ENCODE results near the gene MICA. TPM values are rescaled to one million over a fixed set of nuclear protein-coding genes. Genes with fewer than 3 reads are reported as not detected.

Gene MICA
- total and polyA plus RNA-seq, 9 of the 15 experiments (the other 6 are each of a cell fraction or from before 2014, with no cell fraction given), result 11.8 to 24.6 (median 16.7) TPM

DNA sequence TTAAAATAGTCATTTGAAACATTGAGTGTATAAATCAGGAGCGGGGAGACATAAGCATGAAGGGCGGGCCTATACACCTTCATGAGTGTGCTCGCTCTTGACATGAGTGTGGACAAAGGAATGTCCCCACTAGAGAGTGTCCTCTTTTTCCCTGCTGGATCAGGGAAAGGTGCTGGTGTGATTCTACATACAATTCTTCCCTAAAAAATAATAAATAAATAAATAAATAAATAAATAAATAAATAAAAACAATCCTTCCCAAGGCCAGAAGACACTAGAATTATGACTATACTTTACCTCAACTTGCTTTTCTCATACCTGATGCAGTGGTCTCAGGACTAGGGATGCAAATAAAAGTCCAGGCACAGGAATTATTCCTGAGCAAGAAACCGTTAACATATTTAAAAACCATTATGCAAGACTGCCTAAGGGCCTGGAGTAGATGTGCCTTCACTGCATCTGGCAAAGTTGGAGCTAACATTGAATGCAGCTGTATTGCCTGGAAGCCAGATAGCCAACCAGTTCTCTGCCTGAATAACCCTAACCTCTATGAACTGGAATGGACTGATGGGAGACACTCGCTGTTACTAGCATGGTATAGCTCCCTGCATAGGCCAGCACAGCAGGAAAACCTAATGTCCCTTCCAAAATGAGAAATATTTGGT lies 57.1 kb downstream of the MICA start:
- H3K79me2 ChIP-seq (ENCODE audit: control insufficient read depth, insufficient read depth, low read length), result no peaks in the 10 kb centered on the region
- H3K9me3 ChIP-seq (replicated peaks; ENCODE audit: control insufficient read depth, insufficient read depth, low read depth, low read length), result no peaks in the 10 kb centered on the region
- peaks cover 35 to 36% of the 10 kb centered on the region in 2 experiments; a peak in 4 of 5 replicates for H3K27me3 ChIP-seq (ENCODE audit: control insufficient read depth in 2 of 2, insufficient read depth in 2 of 2, low read length in 2 of 2)
- no peak overlapping the region for H2AFZ ChIP-seq (ENCODE audit: low read depth, low read length)
- intact Hi-C loops (cut with micrococcal nuclease), result no loop called here
- TF ChIP-seq MCM5 (IDR thresholded peaks at IDR 0.05; ENCODE audit: low read depth) (no peak), ZNF699 (CRISPR knock-in tag; IDR thresholded peaks at IDR 0.05; ENCODE audit: insufficient replicate concordance) (no peak), ZC3H11A (IDR thresholded peaks at IDR 0.05; ENCODE audit: low read depth, low read length) (peak; percentile 81; the same call in 1 of the 2 replicates)
- TF ChIP-seq, protein P1, sequence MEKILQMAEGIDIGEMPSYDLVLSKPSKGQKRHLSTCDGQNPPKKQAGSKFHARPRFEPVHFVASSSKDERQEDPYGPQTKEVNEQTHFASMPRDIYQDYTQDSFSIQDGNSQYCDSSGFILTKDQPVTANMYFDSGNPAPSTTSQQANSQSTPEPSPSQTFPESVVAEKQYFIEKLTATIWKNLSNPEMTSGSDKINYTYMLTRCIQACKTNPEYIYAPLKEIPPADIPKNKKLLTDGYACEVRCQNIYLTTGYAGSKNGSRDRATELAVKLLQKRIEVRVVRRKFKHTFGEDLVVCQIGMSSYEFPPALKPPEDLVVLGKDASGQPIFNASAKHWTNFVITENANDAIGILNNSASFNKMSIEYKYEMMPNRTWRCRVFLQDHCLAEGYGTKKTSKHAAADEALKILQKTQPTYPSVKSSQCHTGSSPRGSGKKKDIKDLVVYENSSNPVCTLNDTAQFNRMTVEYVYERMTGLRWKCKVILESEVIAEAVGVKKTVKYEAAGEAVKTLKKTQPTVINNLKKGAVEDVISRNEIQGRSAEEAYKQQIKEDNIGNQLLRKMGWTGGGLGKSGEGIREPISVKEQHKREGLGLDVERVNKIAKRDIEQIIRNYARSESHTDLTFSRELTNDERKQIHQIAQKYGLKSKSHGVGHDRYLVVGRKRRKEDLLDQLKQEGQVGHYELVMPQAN (IDR thresholded peaks at IDR 0.05; ENCODE audit: borderline replicate concordance), result no peak
- H3K36me3 ChIP-seq (ENCODE audit: control insufficient read depth, insufficient read depth, low read length), result no peaks in the 10 kb centered on the region
- FAIRE-seq, result no peak
- 0 out of 2 replicates have a peak, but pooled peaks cover 10% of the 10 kb centered on the region for H4K20me1 ChIP-seq (replicated peaks; ENCODE audit: control insufficient read depth, insufficient read depth, low read length)
- no peaks in the 10 kb centered on the region for H3K9me1 ChIP-seq (ENCODE audit: control insufficient read depth, insufficient read depth, low read length)
- POLR2A ChIA-PET, result interaction anchor here (1.0 to 1.2 kb wide), 3 partner anchors 20 to 88 kb away, joined by 3 read pairs; no protein-coding TSS in a partner anchor
- DNase-seq (ENCODE audit: extremely low read depth in 1 of 4, low spot score in 3 of 4), result no peak
- H3K4me2 ChIP-seq (ENCODE audit: insufficient read depth, low read length), result no peak overlapping the region
- in situ Hi-C loops (cut with MboI), result no loop called here
- BruUV-seq (replicated peaks), result no TSS peak
- no peak overlapping the region for H3K9ac ChIP-seq (ENCODE audit: insufficient read depth in 1 of 2, low read depth in 2 of 2, low read length in 2 of 2)
- ATAC-seq, result no peak
- H3K4me1 ChIP-seq (replicated peaks in 1 of 2; ENCODE audit: control insufficient read depth in 2 of 2, insufficient read depth in 2 of 2, low read length in 2 of 2), result peaks cover 0 to 6% of the 10 kb centered on the region in 2 experiments; a peak in 3 of 5 replicates
- 8% methylated on average over 5 of the region's 5 CpGs for WGBS (ENCODE audit: insufficient coverage, low coverage, missing lambda C conversion rate)
- CTCF ChIA-PET (ENCODE audit: low intra/inter-chr PET ratio), result no interaction called here
- H3K27ac ChIP-seq (ENCODE audit: extremely low read depth, low read depth, low read length), result no peak overlapping the region
- H3K4me3 ChIP-seq, result no peak overlapping the region
